ENCODE results near the gene ADCK1.
A peak's percentile ranks its signal among the peaks of the same experiment; 100 is the strongest.

The ADCK1 gene

DNA sequence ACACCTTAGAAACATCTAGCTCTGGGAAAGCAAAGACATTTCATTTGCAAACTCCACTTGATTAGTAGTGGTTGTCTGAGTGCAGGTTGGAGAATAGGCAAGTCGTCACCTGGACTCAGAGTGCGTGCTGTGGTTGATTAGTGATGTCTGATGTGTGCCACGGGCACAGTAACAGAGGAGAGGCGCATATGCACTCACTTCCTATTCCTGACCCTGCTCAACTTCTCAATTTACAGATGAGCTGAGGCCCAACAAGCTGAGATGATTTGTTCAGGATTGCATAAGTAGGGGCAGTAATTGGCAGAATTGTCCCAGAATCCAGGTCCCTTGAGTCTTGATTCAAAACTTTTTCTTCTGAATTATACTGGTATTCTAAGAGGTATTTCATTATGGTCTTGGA is 44.9 kb downstream of the ADCK1 start:
- H3K27me3 ChIP-seq (replicated peaks in 2 of 5; ENCODE audit: control insufficient read depth in 4 of 5, insufficient read depth in 5 of 5, low read length in 4 of 5): no peaks in the 10 kb centered on the region
- no peaks in the 10 kb centered on the region for H3K4me1 ChIP-seq (ENCODE audit: control extremely low read depth in 1 of 4, control insufficient read depth in 4 of 4, insufficient read depth in 4 of 4, low read length in 3 of 4)
- peaks cover 0 to 3% (median 0%) of the 10 kb centered on the region in 4 experiments for H3K36me3 ChIP-seq (ENCODE audit: control insufficient read depth in 4 of 4, insufficient read depth in 4 of 4, low read length in 3 of 4)
- DNase-seq: peak in 1 of 3 donors; percentile 19
- POLR2A ChIA-PET: no interaction called here
- no peaks in the 10 kb centered on the region for H3K9me3 ChIP-seq (ENCODE audit: control extremely low read depth in 1 of 5, control insufficient read depth in 4 of 5, insufficient read depth in 2 of 5, low read depth in 1 of 5, low read length in 4 of 5)
- H3K4me3 ChIP-seq (ENCODE audit: control insufficient read depth in 1 of 7, extremely low read depth in 1 of 7, insufficient read depth in 4 of 7, low read depth in 2 of 7, low read length in 6 of 7): no peak overlapping the region
- WGBS (ENCODE audit: insufficient coverage): 80% methylated on average over 1 of the region's 4 CpGs
- no peak overlapping the region for H3K27ac ChIP-seq (ENCODE audit: insufficient read depth in 1 of 2, low read depth in 1 of 2, low read length in 2 of 2, poor library complexity in 1 of 2, severe bottlenecking in 2 of 2)
- CTCF ChIA-PET: interaction anchor here (1.0 to 2.5 kb wide), 2 partner anchors 17 to 39 kb away, joined by 3 to 8 read pairs; no protein-coding TSS in a partner anchor

GRCh38 chr14:77848031-77848430 is 48.1 kb downstream of the ADCK1 start:
- Histone ChIP-seq H3K4me1 (ENCODE audit: control extremely low read depth in 1 of 4, control insufficient read depth in 4 of 4, insufficient read depth in 4 of 4, low read length in 3 of 4) (no peaks in the 10 kb centered on the region), H3K27ac (ENCODE audit: insufficient read depth in 1 of 2, low read depth in 1 of 2, low read length in 2 of 2, poor library complexity in 1 of 2, severe bottlenecking in 2 of 2) (no peak overlapping the region), H3K36me3 (ENCODE audit: control insufficient read depth in 4 of 4, insufficient read depth in 4 of 4, low read length in 3 of 4) (peaks cover 0 to 3% (median 0%) of the 10 kb centered on the region in 4 experiments), H3K9me3 (ENCODE audit: control extremely low read depth in 1 of 5, control insufficient read depth in 4 of 5, insufficient read depth in 2 of 5, low read depth in 1 of 5, low read length in 4 of 5) (no peaks in the 10 kb centered on the region), H3K27me3 (replicated peaks in 2 of 5; ENCODE audit: control insufficient read depth in 4 of 5, insufficient read depth in 5 of 5, low read length in 4 of 5) (no peaks in the 10 kb centered on the region), H3K4me3 (ENCODE audit: control insufficient read depth in 1 of 7, extremely low read depth in 1 of 7, insufficient read depth in 4 of 7, low read depth in 2 of 7, low read length in 6 of 7) (no peak overlapping the region)
- ChIA-PET POLR2A (no interaction called here), CTCF (no interaction called here)
- no peak for DNase-seq
- 88% methylated on average over 1 of the region's 3 CpGs for WGBS (ENCODE audit: insufficient coverage)

GRCh38 chr14:77849711-77850110 is 49.8 kb downstream of the ADCK1 start:
- no CpG with 5 or more reads among the region's 1 CpG for WGBS (ENCODE audit: insufficient coverage)
- no peak overlapping the region for H3K27ac ChIP-seq (ENCODE audit: insufficient read depth in 1 of 2, low read depth in 1 of 2, low read length in 2 of 2, poor library complexity in 1 of 2, severe bottlenecking in 2 of 2)
- no peak for DNase-seq
- no peaks in the 10 kb centered on the region for H3K9me3 ChIP-seq (ENCODE audit: control extremely low read depth in 1 of 5, control insufficient read depth in 4 of 5, insufficient read depth in 2 of 5, low read depth in 1 of 5, low read length in 4 of 5)
- no peaks in the 10 kb centered on the region for H3K27me3 ChIP-seq (replicated peaks in 2 of 5; ENCODE audit: control insufficient read depth in 4 of 5, insufficient read depth in 5 of 5, low read length in 4 of 5)
- H3K36me3 ChIP-seq (ENCODE audit: control insufficient read depth in 4 of 4, insufficient read depth in 4 of 4, low read length in 3 of 4): peaks cover 0 to 2% (median 0%) of the 10 kb centered on the region in 4 experiments
- no peaks in the 10 kb centered on the region for H3K4me1 ChIP-seq (ENCODE audit: control extremely low read depth in 1 of 4, control insufficient read depth in 4 of 4, insufficient read depth in 4 of 4, low read length in 3 of 4)
- ChIA-PET CTCF (interaction anchor here (1.3 kb wide), 1 partner anchor 9 kb away, joined by 3 read pairs; no protein-coding TSS in a partner anchor), POLR2A (no interaction called here)
- no peak overlapping the region for H3K4me3 ChIP-seq (ENCODE audit: control insufficient read depth in 1 of 7, extremely low read depth in 1 of 7, insufficient read depth in 4 of 7, low read depth in 2 of 7, low read length in 6 of 7)

GRCh38 chr14:77853919-77854318 is 54.0 kb downstream of the ADCK1 start:
- Histone ChIP-seq H3K4me1 (ENCODE audit: control extremely low read depth in 1 of 4, control insufficient read depth in 4 of 4, insufficient read depth in 4 of 4, low read length in 3 of 4) (no peaks in the 10 kb centered on the region), H3K36me3 (ENCODE audit: control insufficient read depth in 4 of 4, insufficient read depth in 4 of 4, low read length in 3 of 4) (no peaks in the 10 kb centered on the region), H3K4me3 (ENCODE audit: control insufficient read depth in 1 of 7, extremely low read depth in 1 of 7, insufficient read depth in 4 of 7, low read depth in 2 of 7, low read length in 6 of 7) (no peak overlapping the region), H3K9me3 (ENCODE audit: control extremely low read depth in 1 of 5, control insufficient read depth in 4 of 5, insufficient read depth in 2 of 5, low read depth in 1 of 5, low read length in 4 of 5) (no peaks in the 10 kb centered on the region), H3K27me3 (replicated peaks in 2 of 5; ENCODE audit: control insufficient read depth in 4 of 5, insufficient read depth in 5 of 5, low read length in 4 of 5) (no peaks in the 10 kb centered on the region), H3K27ac (ENCODE audit: insufficient read depth in 1 of 2, low read depth in 1 of 2, low read length in 2 of 2, poor library complexity in 1 of 2, severe bottlenecking in 2 of 2) (no peak overlapping the region)
- no peak for DNase-seq
- POLR2A ChIA-PET: no interaction called here
- CTCF ChIA-PET: interaction anchor here (1.5 kb wide), 1 partner anchor 9 kb away, joined by 5 read pairs; no protein-coding TSS in a partner anchor

- CTCF ChIA-PET: interaction anchor here (0.7 kb wide), 1 partner anchor 13 kb away, joined by 3 read pairs; no protein-coding TSS in a partner anchor
- WGBS (ENCODE audit: insufficient coverage): 100% methylated on average over 4 of the region's 6 CpGs
- DNase-seq: no peak
- no peaks in the 10 kb centered on the region for H3K4me1 ChIP-seq (ENCODE audit: control extremely low read depth in 1 of 4, control insufficient read depth in 4 of 4, insufficient read depth in 4 of 4, low read length in 3 of 4)
- POLR2A ChIA-PET: no interaction called here
- no peaks in the 10 kb centered on the region for H3K9me3 ChIP-seq (ENCODE audit: control extremely low read depth in 1 of 5, control insufficient read depth in 4 of 5, insufficient read depth in 2 of 5, low read depth in 1 of 5, low read length in 4 of 5)
- no peak overlapping the region for H3K4me3 ChIP-seq (ENCODE audit: control insufficient read depth in 1 of 7, extremely low read depth in 1 of 7, insufficient read depth in 4 of 7, low read depth in 2 of 7, low read length in 6 of 7)
- H3K27me3 ChIP-seq (replicated peaks in 2 of 5; ENCODE audit: control insufficient read depth in 4 of 5, insufficient read depth in 5 of 5, low read length in 4 of 5): no peaks in the 10 kb centered on the region
- H3K36me3 ChIP-seq (ENCODE audit: control insufficient read depth in 4 of 4, insufficient read depth in 4 of 4, low read length in 3 of 4): no peaks in the 10 kb centered on the region
- no peak overlapping the region for H3K27ac ChIP-seq (ENCODE audit: insufficient read depth in 1 of 2, low read depth in 1 of 2, low read length in 2 of 2, poor library complexity in 1 of 2, severe bottlenecking in 2 of 2)
Measured at GRCh38 chr14:77856941-77857340, 57.0 kb downstream of the ADCK1 start.

DNA sequence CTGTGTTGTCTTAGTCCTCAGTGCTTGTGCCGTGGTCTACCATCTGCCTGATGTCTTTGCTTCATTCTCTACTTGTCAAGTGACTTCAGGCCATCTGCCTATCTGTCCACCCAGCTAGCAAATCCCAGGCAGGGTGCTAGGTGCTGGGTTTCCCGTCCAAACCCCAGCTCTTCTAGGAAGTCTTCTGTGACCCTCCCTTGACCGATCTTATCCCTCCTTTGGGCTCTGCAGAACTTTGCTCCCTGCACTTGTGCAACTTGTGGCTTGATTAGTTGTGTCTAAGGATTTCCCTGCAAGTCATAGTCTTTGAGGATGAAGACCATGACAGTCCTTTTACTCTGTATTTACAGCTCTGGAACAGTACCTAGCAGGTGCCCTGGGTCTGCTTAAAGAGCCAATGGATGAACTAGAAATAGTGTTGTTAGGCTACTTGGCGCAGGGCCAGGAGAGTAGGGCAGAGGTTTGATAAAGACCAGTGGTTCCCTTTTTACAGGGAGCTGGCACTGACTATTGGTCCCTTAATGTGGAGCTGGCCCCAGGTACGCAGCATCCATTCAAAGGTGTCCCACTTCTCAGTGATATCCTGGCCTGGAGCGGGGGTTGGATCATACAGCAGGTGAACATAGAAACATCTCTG is 60.1 kb downstream of the ADCK1 start:
- H3K27me3 ChIP-seq (replicated peaks in 2 of 5; ENCODE audit: control insufficient read depth in 4 of 5, insufficient read depth in 5 of 5, low read length in 4 of 5): no peaks in the 10 kb centered on the region
- no peaks in the 10 kb centered on the region for H3K36me3 ChIP-seq (ENCODE audit: control insufficient read depth in 4 of 4, insufficient read depth in 4 of 4, low read length in 3 of 4)
- ChIA-PET CTCF (interaction anchor here (0.7 to 5.2 kb wide), 12 partner anchors 13 to 738 kb away, joined by 3 to 35 read pairs (median 4); no protein-coding TSS in a partner anchor), POLR2A (no interaction called here)
- H3K9me3 ChIP-seq (ENCODE audit: control extremely low read depth in 1 of 5, control insufficient read depth in 4 of 5, insufficient read depth in 2 of 5, low read depth in 1 of 5, low read length in 4 of 5): peaks cover 0 to 3% (median 0%) of the 10 kb centered on the region in 5 experiments
- 96% methylated on average over 5 of the region's 6 CpGs for WGBS (ENCODE audit: insufficient coverage)
- no peaks in the 10 kb centered on the region for H3K4me1 ChIP-seq (ENCODE audit: control extremely low read depth in 1 of 4, control insufficient read depth in 4 of 4, insufficient read depth in 4 of 4, low read length in 3 of 4)
- no peak overlapping the region for H3K27ac ChIP-seq (ENCODE audit: insufficient read depth in 1 of 2, low read depth in 1 of 2, low read length in 2 of 2, poor library complexity in 1 of 2, severe bottlenecking in 2 of 2)
- peak; percentile 7 to 28 (median 23) for DNase-seq
- no peak overlapping the region for H3K4me3 ChIP-seq (ENCODE audit: control insufficient read depth in 1 of 7, extremely low read depth in 1 of 7, insufficient read depth in 4 of 7, low read depth in 2 of 7, low read length in 6 of 7)

DNA sequence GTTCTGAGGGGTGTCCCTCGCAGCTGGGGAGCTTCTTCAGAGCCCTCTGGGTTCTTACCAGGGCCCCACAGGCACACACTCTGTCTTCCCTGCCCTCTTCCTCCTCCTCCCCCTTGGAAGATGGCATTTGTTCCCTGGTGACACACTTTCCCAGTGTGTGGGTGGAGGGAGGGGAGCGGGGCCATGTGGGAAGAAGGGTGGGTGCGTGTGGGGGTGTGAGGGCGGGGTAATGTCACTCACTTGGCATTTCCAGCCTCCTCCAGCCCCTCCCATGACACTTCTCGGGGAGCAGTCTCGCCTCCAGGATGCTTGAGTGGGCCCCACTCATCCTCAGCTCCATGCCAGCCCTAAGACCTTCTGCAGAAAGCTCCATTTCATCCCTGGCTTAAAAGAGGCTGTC is 61.3 kb downstream of the ADCK1 start:
- POLR2A ChIA-PET: no interaction called here
- Histone ChIP-seq H3K9me3 (ENCODE audit: control extremely low read depth in 1 of 5, control insufficient read depth in 4 of 5, insufficient read depth in 2 of 5, low read depth in 1 of 5, low read length in 4 of 5) (peaks cover 0 to 9% (median 0%) of the 10 kb centered on the region in 5 experiments), H3K36me3 (ENCODE audit: control insufficient read depth in 4 of 4, insufficient read depth in 4 of 4, low read length in 3 of 4) (no peaks in the 10 kb centered on the region), H3K27ac (ENCODE audit: insufficient read depth in 1 of 2, low read depth in 1 of 2, low read length in 2 of 2, poor library complexity in 1 of 2, severe bottlenecking in 2 of 2) (no peak overlapping the region), H3K27me3 (replicated peaks in 2 of 5; ENCODE audit: control insufficient read depth in 4 of 5, insufficient read depth in 5 of 5, low read length in 4 of 5) (no peaks in the 10 kb centered on the region), H3K4me1 (ENCODE audit: control extremely low read depth in 1 of 4, control insufficient read depth in 4 of 4, insufficient read depth in 4 of 4, low read length in 3 of 4) (no peaks in the 10 kb centered on the region), H3K4me3 (ENCODE audit: control insufficient read depth in 1 of 7, extremely low read depth in 1 of 7, insufficient read depth in 4 of 7, low read depth in 2 of 7, low read length in 6 of 7) (no peak overlapping the region)
- DNase-seq: no peak
- CTCF ChIA-PET: interaction anchor here (0.6 to 5.2 kb wide), 21 partner anchors 9 to 736 kb away, joined by 3 to 35 read pairs (median 5); no protein-coding TSS in a partner anchor
- 100% methylated on average over 4 of the region's 6 CpGs for WGBS (ENCODE audit: insufficient coverage)
